SK-N-SH treated with all-trans-retinoic acid at 6 μM for 48 hours (cell line): ENCODE results near the gene ESYT3.

Experiments
- ATAC-seq: fragments of 200-7000 bp; cut with Tn5 transposase; 3 replicates; pipeline ENCODE4 v1.9.1; 2020; ENCODE audit warnings: mild to moderate bottlenecking, moderate library complexity
- ARNTL ChIP-seq: fragments of 450-650 bp; formaldehyde crosslinking; IDR thresholded peaks from 2 replicates; pipeline ENCODE4 v1.5.0; 2020; ENCODE audit warnings: low read depth, mild to moderate bottlenecking, moderate library complexity, borderline replicate concordance
- BACH2 ChIP-seq: fragments of 250-450 bp; sonication (Bioruptor Pico); IDR thresholded peaks from 2 replicates; pipeline ENCODE4 v1.9.0; 2021; ENCODE audit warnings: mild to moderate bottlenecking, borderline replicate concordance
- CREB5 ChIP-seq: fragments of 250-450 bp; sonication (Bioruptor Pico); IDR thresholded peaks from 2 replicates; pipeline ENCODE4 v1.5.1; 2020; ENCODE audit warnings: low read depth, mild to moderate bottlenecking, moderate library complexity
- CSDC2 ChIP-seq: fragments of 250-450 bp; sonication (Bioruptor Pico); IDR thresholded peaks from 2 replicates; pipeline ENCODE4 v1.5.0; 2020; ENCODE audit warnings: mild to moderate bottlenecking, moderate library complexity
- ESRRG ChIP-seq: fragments of 250-450 bp; sonication (Bioruptor Pico); IDR thresholded peaks from 2 replicates; pipeline ENCODE4 v1.6.1; 2021; ENCODE audit warnings: mild to moderate bottlenecking
- GLIS3 ChIP-seq: fragments of 250-450 bp; sonication (Bioruptor Pico); IDR thresholded peaks from 2 replicates; pipeline ENCODE4 v1.5.0; 2020; ENCODE audit warnings: mild to moderate bottlenecking, moderate library complexity
- ISL1 ChIP-seq: fragments of 250-450 bp; sonication (Bioruptor Pico); IDR thresholded peaks from 2 replicates; pipeline ENCODE4 v2.1.2; 2022; ENCODE audit warnings: mild to moderate bottlenecking, moderate library complexity
- PPARA ChIP-seq: fragments of 250-450 bp; sonication (Bioruptor Pico); IDR thresholded peaks from 2 replicates; pipeline ENCODE4 v1.5.0; 2020; ENCODE audit warnings: mild to moderate bottlenecking, borderline replicate concordance
- RARB ChIP-seq: fragments of 250-450 bp; sonication (Bioruptor Pico); IDR thresholded peaks from 2 replicates; pipeline ENCODE4 v1.8.0; 2021; ENCODE audit warnings: mild to moderate bottlenecking, moderate library complexity
- SNAI2 ChIP-seq: fragments of 250-450 bp; sonication (Bioruptor Pico); IDR thresholded peaks from 2 replicates; pipeline ENCODE4 v1.5.0; 2020; ENCODE audit warnings: mild to moderate bottlenecking, moderate library complexity
- TCF4 ChIP-seq: fragments of 250-450 bp; sonication (Bioruptor Pico); IDR thresholded peaks from 2 replicates; pipeline ENCODE4 v1.8.0; 2021; ENCODE audit warnings: mild to moderate bottlenecking, moderate library complexity, borderline replicate concordance
- TOX ChIP-seq: fragments of 250-450 bp; sonication (Bioruptor Pico); IDR thresholded peaks from 2 replicates; pipeline ENCODE4 v1.8.0; 2021; ENCODE audit warnings: mild to moderate bottlenecking, moderate library complexity, borderline replicate concordance
- ZC3H10 ChIP-seq: fragments of 250-450 bp; sonication (Bioruptor Pico); IDR thresholded peaks from 2 replicates; pipeline ENCODE4 v1.5.1; 2021; ENCODE audit warnings: mild to moderate bottlenecking, moderate library complexity
- ZFP3 ChIP-seq: fragments of 250-450 bp; sonication (Bioruptor Pico); IDR thresholded peaks from 2 replicates; pipeline ENCODE4 v1.5.0; 2020; ENCODE audit warnings: mild to moderate bottlenecking, moderate library complexity
- ZFP30 ChIP-seq: fragments of 450-650 bp; formaldehyde crosslinking; IDR thresholded peaks from 2 replicates; pipeline ENCODE4 v1.5.0; 2022; ENCODE audit warnings: mild to moderate bottlenecking, moderate library complexity
- ZNF565 ChIP-seq: fragments of 450-650 bp; formaldehyde crosslinking; conservative IDR thresholded peaks from 2 replicates; pipeline ENCODE4 v1.5.0; 2020; ENCODE audit warnings: low read depth, mild to moderate bottlenecking, moderate library complexity
- ZNF70 ChIP-seq: fragments of 450-650 bp; formaldehyde crosslinking; IDR thresholded peaks from 2 replicates; pipeline ENCODE4 v1.5.0; 2020; ENCODE audit warnings: mild to moderate bottlenecking, moderate library complexity
- ZNF8 ChIP-seq: fragments of 450-650 bp; formaldehyde crosslinking; IDR thresholded peaks from 2 replicates; pipeline ENCODE4 v1.5.0; 2020; ENCODE audit warnings: mild to moderate bottlenecking, moderate library complexity
- TF ChIP-seq, protein P1 (sequence below): fragments of 250-450 bp; sonication (Bioruptor Pico); IDR thresholded peaks from 2 replicates; pipeline ENCODE4 v1.5.0; 2020; ENCODE audit warnings: mild to moderate bottlenecking, moderate library complexity
- TF ChIP-seq, protein P2 (sequence below): fragments of 250-450 bp; sonication (Bioruptor Pico); IDR thresholded peaks from 2 replicates; pipeline ENCODE4 v1.8.0; 2021; ENCODE audit warnings: low read depth, mild to moderate bottlenecking, moderate library complexity, borderline replicate concordance
- TF ChIP-seq, protein P3 (sequence below): fragments of 250-450 bp; sonication (Bioruptor Pico); IDR thresholded peaks from 2 replicates; pipeline ENCODE4 v1.8.0; 2020; ENCODE audit warnings: mild to moderate bottlenecking, moderate library complexity, borderline replicate concordance
- TF ChIP-seq, protein P4 (sequence below): fragments of 250-450 bp; sonication (Bioruptor Pico); IDR thresholded peaks from 2 replicates; pipeline ENCODE4 v1.5.1; 2021; ENCODE audit warnings: mild to moderate bottlenecking, moderate library complexity

ESYT3 gene

DNA sequence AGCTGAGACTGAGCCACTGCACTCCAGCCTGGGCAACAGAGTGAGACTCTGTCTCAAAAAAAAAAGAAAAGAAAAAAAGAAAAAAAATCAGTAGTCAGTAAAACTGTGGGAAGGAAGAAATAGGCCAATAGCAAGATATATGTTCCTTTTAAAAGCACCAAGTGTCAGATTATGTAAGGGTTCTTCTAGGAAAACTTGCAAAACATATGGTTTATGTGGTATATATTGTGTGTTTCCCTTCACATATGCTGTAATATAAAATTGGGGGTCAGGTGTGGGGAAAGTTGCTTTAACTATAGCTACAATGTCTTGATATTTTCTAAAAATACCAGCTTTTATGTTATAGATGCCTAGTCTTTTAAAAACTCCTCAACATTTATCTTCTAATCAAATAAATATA, 64.6 kb downstream of the ESYT3 start:
- TF ChIP-seq ARNTL (CRISPR knock-in tag) (no peak), TOX (CRISPR knock-in tag) (no peak), BACH2 (CRISPR knock-in tag) (no peak), ZFP30 (no peak)
- TF ChIP-seq, protein P1, sequence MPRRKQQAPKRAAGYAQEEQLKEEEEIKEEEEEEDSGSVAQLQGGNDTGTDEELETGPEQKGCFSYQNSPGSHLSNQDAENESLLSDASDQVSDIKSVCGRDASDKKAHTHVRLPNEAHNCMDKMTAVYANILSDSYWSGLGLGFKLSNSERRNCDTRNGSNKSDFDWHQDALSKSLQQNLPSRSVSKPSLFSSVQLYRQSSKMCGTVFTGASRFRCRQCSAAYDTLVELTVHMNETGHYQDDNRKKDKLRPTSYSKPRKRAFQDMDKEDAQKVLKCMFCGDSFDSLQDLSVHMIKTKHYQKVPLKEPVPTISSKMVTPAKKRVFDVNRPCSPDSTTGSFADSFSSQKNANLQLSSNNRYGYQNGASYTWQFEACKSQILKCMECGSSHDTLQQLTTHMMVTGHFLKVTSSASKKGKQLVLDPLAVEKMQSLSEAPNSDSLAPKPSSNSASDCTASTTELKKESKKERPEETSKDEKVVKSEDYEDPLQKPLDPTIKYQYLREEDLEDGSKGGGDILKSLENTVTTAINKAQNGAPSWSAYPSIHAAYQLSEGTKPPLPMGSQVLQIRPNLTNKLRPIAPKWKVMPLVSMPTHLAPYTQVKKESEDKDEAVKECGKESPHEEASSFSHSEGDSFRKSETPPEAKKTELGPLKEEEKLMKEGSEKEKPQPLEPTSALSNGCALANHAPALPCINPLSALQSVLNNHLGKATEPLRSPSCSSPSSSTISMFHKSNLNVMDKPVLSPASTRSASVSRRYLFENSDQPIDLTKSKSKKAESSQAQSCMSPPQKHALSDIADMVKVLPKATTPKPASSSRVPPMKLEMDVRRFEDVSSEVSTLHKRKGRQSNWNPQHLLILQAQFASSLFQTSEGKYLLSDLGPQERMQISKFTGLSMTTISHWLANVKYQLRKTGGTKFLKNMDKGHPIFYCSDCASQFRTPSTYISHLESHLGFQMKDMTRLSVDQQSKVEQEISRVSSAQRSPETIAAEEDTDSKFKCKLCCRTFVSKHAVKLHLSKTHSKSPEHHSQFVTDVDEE (CRISPR knock-in tag) = no peak
- ATAC-seq = no peak

DNA sequence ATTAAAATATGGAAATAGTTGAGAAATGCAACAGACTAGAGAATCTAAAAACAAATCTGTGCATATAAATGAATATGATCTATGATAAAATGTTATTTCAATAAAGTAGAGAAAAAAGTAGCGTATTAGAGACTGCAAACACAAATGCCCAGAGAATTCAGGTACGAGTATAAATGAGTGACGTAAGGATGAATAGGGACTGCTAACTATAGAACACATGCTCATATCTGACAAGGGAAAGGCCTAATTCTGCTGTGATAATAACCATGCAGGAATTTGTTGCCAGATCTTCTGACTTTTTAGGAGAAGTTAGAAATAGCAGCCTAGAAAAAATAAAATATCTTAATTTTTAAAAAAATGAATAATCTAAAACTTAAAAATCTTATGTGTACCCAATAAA, 73.1 kb downstream of the ESYT3 start:
- no peak for TF ChIP-seq PPARA (CRISPR knock-in tag)
- no peak for TF ChIP-seq RARB (CRISPR knock-in tag)
- TF ChIP-seq ZFP30 = no peak
- TF ChIP-seq SNAI2 (CRISPR knock-in tag) = no peak
- TF ChIP-seq, all 23 proteins: peak for 0
- ATAC-seq = no peak

GRCh38 chr3:138509586-138509985, 75.2 kb downstream of the ESYT3 start:
- ATAC-seq = no peak
- TF ChIP-seq BACH2 (CRISPR knock-in tag) (no peak), ZFP3 (no peak), ZFP30 (no peak), ZNF565 (CRISPR knock-in tag) (no peak), RARB (CRISPR knock-in tag) (no peak), ARNTL (CRISPR knock-in tag) (no peak), TCF4 (no peak), ISL1 (CRISPR knock-in tag) (no peak), CSDC2 (CRISPR knock-in tag) (no peak), SNAI2 (CRISPR knock-in tag) (no peak), PPARA (CRISPR knock-in tag) (no peak)
- TF ChIP-seq, protein P2, sequence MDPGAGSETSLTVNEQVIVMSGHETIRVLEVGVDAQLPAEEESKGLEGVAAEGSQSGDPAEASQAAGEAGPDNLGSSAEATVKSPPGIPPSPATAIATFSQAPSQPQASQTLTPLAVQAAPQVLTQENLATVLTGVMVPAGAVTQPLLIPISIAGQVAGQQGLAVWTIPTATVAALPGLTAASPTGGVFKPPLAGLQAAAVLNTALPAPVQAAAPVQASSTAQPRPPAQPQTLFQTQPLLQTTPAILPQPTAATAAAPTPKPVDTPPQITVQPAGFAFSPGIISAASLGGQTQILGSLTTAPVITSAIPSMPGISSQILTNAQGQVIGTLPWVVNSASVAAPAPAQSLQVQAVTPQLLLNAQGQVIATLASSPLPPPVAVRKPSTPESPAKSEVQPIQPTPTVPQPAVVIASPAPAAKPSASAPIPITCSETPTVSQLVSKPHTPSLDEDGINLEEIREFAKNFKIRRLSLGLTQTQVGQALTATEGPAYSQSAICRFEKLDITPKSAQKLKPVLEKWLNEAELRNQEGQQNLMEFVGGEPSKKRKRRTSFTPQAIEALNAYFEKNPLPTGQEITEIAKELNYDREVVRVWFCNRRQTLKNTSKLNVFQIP (CRISPR knock-in tag) = no peak
- TF ChIP-seq, protein P1 (CRISPR knock-in tag) = no peak
- TF ChIP-seq, protein P3, sequence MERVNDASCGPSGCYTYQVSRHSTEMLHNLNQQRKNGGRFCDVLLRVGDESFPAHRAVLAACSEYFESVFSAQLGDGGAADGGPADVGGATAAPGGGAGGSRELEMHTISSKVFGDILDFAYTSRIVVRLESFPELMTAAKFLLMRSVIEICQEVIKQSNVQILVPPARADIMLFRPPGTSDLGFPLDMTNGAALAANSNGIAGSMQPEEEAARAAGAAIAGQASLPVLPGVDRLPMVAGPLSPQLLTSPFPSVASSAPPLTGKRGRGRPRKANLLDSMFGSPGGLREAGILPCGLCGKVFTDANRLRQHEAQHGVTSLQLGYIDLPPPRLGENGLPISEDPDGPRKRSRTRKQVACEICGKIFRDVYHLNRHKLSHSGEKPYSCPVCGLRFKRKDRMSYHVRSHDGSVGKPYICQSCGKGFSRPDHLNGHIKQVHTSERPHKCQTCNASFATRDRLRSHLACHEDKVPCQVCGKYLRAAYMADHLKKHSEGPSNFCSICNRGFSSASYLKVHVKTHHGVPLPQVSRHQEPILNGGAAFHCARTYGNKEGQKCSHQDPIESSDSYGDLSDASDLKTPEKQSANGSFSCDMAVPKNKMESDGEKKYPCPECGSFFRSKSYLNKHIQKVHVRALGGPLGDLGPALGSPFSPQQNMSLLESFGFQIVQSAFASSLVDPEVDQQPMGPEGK (CRISPR knock-in tag) = no peak
- TF ChIP-seq, protein P4, sequence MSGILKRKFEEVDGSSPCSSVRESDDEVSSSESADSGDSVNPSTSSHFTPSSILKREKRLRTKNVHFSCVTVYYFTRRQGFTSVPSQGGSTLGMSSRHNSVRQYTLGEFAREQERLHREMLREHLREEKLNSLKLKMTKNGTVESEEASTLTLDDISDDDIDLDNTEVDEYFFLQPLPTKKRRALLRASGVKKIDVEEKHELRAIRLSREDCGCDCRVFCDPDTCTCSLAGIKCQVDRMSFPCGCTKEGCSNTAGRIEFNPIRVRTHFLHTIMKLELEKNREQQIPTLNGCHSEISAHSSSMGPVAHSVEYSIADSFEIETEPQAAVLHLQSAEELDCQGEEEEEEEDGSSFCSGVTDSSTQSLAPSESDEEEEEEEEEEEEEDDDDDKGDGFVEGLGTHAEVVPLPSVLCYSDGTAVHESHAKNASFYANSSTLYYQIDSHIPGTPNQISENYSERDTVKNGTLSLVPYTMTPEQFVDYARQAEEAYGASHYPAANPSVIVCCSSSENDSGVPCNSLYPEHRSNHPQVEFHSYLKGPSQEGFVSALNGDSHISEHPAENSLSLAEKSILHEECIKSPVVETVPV (CRISPR knock-in tag) = no peak

GRCh38 chr3:138511945-138512344, 77.5 kb downstream of the ESYT3 start:
- TF ChIP-seq TOX (CRISPR knock-in tag) = no peak
- TF ChIP-seq PPARA (CRISPR knock-in tag) = no peak
- TF ChIP-seq GLIS3 = no peak
- no peak for TF ChIP-seq SNAI2 (CRISPR knock-in tag)
- TF ChIP-seq ARNTL (CRISPR knock-in tag) = no peak
- TF ChIP-seq ISL1 (CRISPR knock-in tag) = no peak
- TF ChIP-seq ZNF70 (CRISPR knock-in tag) = no peak
- no peak for TF ChIP-seq CSDC2 (CRISPR knock-in tag)
- no peak for TF ChIP-seq ZNF8 (CRISPR knock-in tag)
- no peak for TF ChIP-seq RARB (CRISPR knock-in tag)
- TF ChIP-seq BACH2 (CRISPR knock-in tag) = no peak
- no peak for TF ChIP-seq ESRRG (CRISPR knock-in tag)
- no peak for TF ChIP-seq CREB5 (CRISPR knock-in tag)
- TF ChIP-seq ZC3H10 (CRISPR knock-in tag) = no peak
- ATAC-seq = no peak
